Upper lobe of left lung (tissue), 4 donors: ENCODE measurements around the gene RASA4.
"Not testable (repeated sequence)": the region's sequence is repeated elsewhere in the genome, so short reads cannot be mapped to it uniquely, and the experiment has no call there.

Source experiments
- CTCF ChIP-seq, 6 experiments: fragments of 450-650 bp in 4 of 6; fragments of 200-600 bp in 2 of 6; sonication (generic) in 2 of 6; IDR thresholded peaks; one replicate each; pipeline ENCODE4 v1.5.1; 2016 to 2019; ENCODE audit warnings: antibody characterized with exemption in 6 of 6
- POLR2A ChIP-seq, 4 donors: fragments of 450-650 bp; IDR thresholded peaks; one replicate each; pipeline ENCODE4 v1.5.1; 2016 to 2017; ENCODE audit warnings: antibody characterized with exemption in 4 of 4, mild to moderate bottlenecking in 2 of 4
- POLR2AphosphoS5 ChIP-seq, 2 donors: sonication (generic); formaldehyde crosslinking; IDR thresholded peaks; one replicate each; pipeline ENCODE4 v1.5.1; 2017; ENCODE audit warnings: antibody characterized with exemption in 2 of 2

GRCh38 chr7:102614346-102614697 lies 2.2 kb downstream of the RASA4 start:
- TF ChIP-seq POLR2A, POLR2AphosphoS5, CTCF (IDR thresholded peaks at IDR 0.05): not testable (repeated sequence)
